ENCODE results near the gene TMEM135.

GRCh38 chr11:87020336-87020735, 17.4 kb upstream of the TMEM135 start:
- no peak for TF ChIP-seq CTCF (IDR thresholded peaks at IDR 0.05; ENCODE audit: insufficient read depth, low read length, poor library complexity, severe bottlenecking)
- TF ChIP-seq EZH2phosphoT487 (conservative IDR thresholded peaks at IDR 0.05; ENCODE audit: low read length), result no peak
